Cardiac fibroblast (primary cell): Measurements from ENCODE around the gene TTC12.

ENCODE experiments used
- DNase-seq, 2 donors: peaks; one replicate each; pipeline versions ENCODE4 v3.0.0 to v3.0.0-alpha.2; 2010; ENCODE audit warnings: low read depth in 2 of 2
- H3K4me3 ChIP-seq, 2 donors: replicated peaks in 1 of 2; 1 replicate in 1 of 2; 2 replicates in 1 of 2; pipeline ENCODE4 v1.5.1; 2011; ENCODE audit warnings: low read depth in 2 of 2, low read length in 2 of 2, mild to moderate bottlenecking in 2 of 2, moderate library complexity in 1 of 2
- TF ChIP-seq, protein P1 (sequence below): IDR thresholded peaks from one replicate; pipeline ENCODE4 v1.5.1; 2011; ENCODE audit warnings: low read depth, mild to moderate bottlenecking, low read length, inconsistent platforms

TTC12 gene

DNA sequence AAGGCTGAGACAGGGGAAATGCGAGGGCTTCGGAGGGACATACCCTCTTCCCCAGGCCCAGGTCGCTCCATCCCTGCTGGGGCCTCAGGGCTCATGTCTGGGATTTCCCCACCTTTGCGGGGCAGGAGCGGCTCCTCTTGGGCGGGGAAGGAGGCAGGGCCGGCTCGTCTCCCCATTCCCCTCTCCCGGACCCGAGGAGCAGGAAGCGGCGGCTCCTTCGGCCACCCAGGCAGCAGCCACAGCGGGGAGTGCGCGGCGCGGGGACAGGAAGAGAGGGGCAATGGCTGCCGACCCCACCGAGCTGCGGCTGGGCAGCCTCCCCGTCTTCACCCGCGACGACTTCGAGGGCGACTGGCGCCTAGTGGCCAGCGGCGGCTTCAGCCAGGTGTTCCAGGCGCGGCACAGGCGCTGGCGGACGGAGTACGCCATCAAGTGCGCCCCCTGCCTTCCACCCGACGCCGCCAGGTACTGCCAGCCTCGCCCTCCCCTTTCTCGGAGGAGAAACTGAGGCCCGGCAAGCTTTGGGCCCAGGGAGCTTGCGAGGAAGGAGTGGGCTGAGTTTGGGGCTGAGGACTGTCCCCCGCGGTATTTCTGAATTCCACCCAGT is 73.3 kb downstream of the TTC12 start, which contains the start of gene ANKK1:
Gene ANKK1 (plus strand): TSS at position 175 of the 607 bp plus-strand sequence. CDS start 106 bp downstream, at position 281.
- no peak within 1 kb of the TSS for H3K4me3 ChIP-seq
- TF ChIP-seq, protein P1, sequence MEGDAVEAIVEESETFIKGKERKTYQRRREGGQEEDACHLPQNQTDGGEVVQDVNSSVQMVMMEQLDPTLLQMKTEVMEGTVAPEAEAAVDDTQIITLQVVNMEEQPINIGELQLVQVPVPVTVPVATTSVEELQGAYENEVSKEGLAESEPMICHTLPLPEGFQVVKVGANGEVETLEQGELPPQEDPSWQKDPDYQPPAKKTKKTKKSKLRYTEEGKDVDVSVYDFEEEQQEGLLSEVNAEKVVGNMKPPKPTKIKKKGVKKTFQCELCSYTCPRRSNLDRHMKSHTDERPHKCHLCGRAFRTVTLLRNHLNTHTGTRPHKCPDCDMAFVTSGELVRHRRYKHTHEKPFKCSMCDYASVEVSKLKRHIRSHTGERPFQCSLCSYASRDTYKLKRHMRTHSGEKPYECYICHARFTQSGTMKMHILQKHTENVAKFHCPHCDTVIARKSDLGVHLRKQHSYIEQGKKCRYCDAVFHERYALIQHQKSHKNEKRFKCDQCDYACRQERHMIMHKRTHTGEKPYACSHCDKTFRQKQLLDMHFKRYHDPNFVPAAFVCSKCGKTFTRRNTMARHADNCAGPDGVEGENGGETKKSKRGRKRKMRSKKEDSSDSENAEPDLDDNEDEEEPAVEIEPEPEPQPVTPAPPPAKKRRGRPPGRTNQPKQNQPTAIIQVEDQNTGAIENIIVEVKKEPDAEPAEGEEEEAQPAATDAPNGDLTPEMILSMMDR = no peak
- no peak for DNase-seq

DNA sequence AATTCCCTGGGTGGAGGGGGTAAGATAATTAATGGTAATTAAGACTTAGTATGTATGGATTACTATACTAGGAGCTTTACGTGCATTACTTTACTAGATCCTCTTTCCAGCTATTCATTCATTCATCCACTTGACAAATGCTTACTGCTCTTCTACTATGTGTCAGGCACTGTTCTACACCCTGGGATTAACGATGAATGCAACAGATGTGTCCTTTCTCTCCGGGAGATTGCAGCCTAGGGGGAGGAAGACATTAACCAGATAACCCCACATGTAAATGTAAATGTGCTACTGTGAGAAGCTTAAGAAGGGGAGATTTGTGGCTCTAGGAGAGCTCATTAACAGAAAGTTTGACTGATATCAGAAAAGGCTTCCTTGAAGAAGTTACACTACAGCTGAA is 74.9 kb downstream of the TTC12 start:
- TF ChIP-seq, protein P1 = no peak
- no peak for DNase-seq
- H3K4me3 ChIP-seq = no peak overlapping the region

DNA sequence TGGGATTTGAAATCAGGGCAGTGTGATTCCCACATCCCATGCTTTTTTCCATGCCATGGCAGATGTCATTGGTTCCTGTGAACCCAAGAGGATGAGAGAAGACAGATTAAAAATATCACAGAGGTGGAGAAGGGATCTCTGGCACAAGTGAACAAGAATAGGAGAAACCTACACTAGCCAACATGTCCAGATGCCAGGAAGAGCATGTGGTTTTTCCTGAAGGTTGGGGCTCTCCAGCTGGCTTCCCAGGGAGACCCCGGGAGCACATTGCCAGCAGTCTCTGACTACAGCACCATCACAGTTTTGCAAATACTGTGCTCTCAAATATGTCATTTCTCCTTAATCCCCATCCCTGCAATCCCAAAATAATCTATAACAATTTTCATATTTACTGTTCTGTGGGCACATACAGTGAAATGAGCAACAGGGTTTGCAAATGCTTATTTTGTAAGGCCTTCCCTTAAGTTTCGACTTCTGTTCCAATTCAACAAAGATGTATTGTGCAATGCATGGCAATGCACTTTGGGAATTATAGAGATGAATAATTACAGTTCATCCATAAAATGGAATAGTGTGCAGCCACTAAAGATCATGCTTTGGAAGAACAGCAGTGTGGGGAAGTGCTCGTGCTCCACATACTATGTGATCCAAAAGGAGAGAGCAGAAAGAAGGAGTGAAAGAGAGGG is 78.0 kb downstream of the TTC12 start:
- no peak for DNase-seq
- TF ChIP-seq, protein P1 = no peak
- no peak overlapping the region for H3K4me3 ChIP-seq

DNA sequence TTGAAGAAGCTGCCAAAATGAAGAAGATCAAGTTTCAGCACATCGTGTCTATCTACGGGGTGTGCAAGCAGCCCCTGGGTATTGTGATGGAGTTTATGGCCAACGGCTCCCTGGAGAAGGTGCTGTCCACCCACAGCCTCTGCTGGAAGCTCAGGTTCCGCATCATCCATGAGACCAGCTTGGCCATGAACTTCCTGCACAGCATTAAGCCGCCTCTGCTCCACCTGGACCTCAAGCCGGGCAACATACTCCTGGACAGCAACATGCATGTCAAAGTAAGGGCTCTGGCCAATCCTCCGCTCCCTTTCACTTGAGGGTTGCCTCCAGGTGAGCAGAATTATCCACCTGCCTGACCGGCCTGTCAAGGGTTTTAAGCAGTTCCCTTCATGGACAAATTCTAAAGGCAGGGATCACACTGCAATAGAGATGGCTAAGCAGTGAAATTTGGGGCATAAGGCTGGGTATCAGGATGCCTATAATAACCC is 79.2 kb downstream of the TTC12 start:
- H3K4me3 ChIP-seq = no peak overlapping the region
- no peak for DNase-seq
- TF ChIP-seq, protein P1 = no peak

DNA sequence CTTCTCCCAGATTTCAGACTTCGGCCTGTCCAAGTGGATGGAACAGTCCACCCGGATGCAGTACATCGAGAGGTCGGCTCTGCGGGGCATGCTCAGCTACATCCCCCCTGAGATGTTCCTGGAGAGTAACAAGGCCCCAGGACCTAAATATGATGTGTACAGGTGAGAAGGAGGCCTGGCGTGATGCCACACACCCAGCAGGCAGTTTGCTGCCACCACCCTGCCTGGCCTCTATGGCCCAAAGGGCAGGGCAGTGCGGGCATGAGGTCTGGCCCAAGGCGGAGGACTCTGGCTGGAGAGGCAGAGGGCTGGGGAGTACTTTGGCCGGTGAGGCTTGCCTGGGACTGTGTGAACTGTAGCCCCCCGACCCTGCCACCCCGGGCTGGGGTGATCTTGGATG is 80.5 kb downstream of the TTC12 start:
- DNase-seq = no peak
- H3K4me3 ChIP-seq = no peak overlapping the region
- TF ChIP-seq, protein P1 = no peak

DNA sequence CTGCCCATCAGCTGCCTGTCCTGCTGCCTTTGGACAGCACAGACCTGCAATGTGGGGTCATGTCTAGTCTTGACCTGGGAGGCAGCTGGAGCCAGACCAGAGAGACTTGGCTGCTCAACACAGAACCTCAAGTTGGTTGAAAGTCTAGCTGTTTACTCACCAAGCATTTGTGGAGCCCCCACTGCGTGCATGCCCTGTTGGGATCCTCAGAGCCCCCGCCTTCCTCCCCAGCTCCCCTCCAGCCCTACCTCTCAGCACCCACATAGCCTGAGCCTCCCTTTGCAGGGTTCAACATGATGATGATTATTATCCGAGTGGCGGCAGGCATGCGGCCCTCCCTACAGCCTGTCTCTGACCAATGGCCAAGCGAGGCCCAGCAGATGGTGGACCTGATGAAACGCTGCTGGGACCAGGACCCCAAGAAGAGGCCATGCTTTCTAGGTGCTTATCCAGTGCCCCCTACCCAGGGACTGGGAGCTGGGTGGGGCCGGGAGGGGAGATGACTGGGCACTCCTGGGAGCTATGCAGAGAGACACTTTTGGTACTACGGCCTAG is 81.5 kb downstream of the TTC12 start:
- TF ChIP-seq, protein P1 = no peak
- no peak for DNase-seq
- H3K4me3 ChIP-seq = no peak overlapping the region
